ENCODE measurements around the gene RARRES1.

GRCh38 chr3:158751316-158751715 lies 19.1 kb upstream of the RARRES1 start:
- TF ChIP-seq, protein P1, sequence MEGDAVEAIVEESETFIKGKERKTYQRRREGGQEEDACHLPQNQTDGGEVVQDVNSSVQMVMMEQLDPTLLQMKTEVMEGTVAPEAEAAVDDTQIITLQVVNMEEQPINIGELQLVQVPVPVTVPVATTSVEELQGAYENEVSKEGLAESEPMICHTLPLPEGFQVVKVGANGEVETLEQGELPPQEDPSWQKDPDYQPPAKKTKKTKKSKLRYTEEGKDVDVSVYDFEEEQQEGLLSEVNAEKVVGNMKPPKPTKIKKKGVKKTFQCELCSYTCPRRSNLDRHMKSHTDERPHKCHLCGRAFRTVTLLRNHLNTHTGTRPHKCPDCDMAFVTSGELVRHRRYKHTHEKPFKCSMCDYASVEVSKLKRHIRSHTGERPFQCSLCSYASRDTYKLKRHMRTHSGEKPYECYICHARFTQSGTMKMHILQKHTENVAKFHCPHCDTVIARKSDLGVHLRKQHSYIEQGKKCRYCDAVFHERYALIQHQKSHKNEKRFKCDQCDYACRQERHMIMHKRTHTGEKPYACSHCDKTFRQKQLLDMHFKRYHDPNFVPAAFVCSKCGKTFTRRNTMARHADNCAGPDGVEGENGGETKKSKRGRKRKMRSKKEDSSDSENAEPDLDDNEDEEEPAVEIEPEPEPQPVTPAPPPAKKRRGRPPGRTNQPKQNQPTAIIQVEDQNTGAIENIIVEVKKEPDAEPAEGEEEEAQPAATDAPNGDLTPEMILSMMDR (IDR thresholded peaks at IDR 0.05): no peak
- TF ChIP-seq POLR2AphosphoS5 (IDR thresholded peaks at IDR 0.05) (no peak), POLR2A (IDR thresholded peaks at IDR 0.05) (no peak)

All from prostate gland (tissue), 2 donors.